VCaP (cell line): ENCODE results near the gene EPS8L1.
"Not testable (repeated sequence)": the region's sequence is repeated elsewhere in the genome, so short reads cannot be mapped to it uniquely, and the experiment has no call there.

ENCODE experiments used
- H3K27ac ChIP-seq: fragments of 450-650 bp; 2 replicates; pipeline ENCODE4 v1.5.1; 2017
- CTCF ChIP-seq: fragments of 450-650 bp; conservative IDR thresholded peaks from 2 replicates; pipeline ENCODE4 v1.5.1; 2017; ENCODE audit warnings: mild to moderate bottlenecking, moderate library complexity

The EPS8L1 gene

DNA sequence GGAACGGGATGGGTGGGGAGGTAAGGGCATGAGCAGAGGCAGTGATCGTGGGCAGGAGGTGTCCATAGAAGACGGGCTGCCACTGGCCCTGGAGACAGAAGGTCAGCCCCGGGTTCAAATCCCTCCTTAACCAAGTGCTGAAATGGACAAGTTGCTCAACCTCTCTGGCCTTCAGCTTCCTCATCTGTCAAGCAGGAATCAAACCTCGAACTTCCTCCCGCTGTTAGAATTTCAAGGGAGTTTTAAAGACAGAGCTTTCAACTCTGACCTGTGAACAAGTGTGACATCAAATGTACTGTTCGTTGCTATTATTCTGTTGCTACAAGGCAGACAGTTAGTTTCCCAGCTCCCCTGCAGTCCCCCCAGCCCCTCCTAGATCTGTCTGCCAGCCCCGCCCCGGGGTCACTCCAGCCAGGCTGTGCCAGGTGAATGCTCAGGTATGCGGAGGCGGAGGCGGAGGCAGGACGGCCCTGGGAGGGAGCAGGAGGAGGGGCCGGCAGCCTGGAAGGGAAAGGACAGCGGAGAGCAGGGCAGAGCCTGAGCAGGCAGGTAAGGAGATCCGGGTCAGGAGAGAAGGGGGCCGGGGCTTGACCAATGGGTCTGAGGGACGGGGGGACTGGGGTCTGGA, at the start of gene EPS8L1:
TSS of gene EPS8L1 (plus strand) at position 499 of the 628 bp plus-strand sequence. CDS start 576 bp downstream, outside the sequence.
- no peak for TF ChIP-seq CTCF

GRCh38 chr19:55027140-55027471, 48.6 kb upstream of the EPS8L1 start:
- not testable (repeated sequence) for H3K27ac ChIP-seq

More for the DNA sequence above, at the start of gene EPS8L1:
- H3K27ac ChIP-seq: peak within 1 kb of the TSS; percentile 5; the same call in 1 of the 2 replicates

DNA sequence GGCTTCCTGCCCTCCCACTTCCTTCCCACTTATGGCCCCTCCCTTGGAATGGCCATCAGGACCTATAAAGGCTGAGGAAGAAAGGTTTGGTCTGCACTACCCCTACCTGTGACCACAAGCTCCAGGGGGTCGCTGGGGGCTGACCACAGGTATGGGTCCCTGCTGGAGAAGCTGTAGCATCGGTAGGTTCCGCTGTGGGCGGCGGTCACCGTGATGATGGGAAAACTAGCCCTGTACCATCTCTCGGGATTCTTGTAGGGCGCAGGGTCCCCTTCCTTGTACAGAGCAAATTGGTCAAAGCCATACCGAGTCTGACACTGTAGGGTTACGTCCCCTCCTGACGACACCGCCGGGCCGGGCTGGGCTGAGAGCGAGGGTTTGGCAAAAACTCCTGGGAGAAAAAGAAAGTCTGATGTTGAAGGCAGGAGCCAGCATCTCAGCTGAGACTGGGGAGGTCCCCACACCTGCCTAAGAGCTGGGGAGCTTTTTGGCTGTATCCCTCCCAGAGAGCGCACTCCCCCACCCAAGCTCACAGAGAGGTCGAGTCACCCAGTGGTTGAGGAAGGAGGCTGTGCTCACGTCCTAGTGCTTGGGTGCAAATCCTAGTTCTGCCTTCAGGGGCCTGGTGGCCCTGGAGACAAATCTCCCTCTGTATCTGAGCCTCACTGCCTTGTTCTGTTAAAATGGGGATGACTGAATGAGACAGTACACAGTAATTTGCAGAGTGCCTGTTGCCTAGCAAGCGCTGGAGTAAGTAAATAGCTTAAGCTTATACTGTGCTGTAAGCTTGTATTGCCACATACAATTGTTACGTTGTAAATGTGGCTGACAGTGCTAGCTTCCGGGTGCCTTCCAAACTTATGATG, 48.0 kb upstream of the EPS8L1 start:
- no peak overlapping the region for H3K27ac ChIP-seq
- no peak for TF ChIP-seq CTCF

DNA sequence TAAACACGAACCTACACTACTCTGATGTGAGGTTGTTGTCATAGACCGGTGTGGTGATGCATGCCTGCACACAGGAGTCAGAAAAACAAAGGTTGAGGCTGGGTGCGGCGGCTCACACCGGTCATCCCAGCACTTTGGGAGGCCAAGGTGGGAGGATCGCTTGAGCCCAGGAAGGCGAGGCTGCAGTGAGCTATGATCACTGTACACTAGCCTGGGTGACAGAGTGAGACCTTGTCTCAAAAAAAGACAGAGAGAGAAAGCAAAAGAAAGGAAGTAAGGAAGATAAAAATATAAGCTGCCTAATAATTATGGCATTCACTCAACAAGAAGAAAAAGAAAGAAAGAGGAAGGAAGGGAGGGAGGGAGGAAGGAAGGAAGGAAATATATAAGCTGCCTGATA, 46.9 kb upstream of the EPS8L1 start:
- H3K27ac ChIP-seq: no peak overlapping the region
- TF ChIP-seq CTCF: no peak

DNA sequence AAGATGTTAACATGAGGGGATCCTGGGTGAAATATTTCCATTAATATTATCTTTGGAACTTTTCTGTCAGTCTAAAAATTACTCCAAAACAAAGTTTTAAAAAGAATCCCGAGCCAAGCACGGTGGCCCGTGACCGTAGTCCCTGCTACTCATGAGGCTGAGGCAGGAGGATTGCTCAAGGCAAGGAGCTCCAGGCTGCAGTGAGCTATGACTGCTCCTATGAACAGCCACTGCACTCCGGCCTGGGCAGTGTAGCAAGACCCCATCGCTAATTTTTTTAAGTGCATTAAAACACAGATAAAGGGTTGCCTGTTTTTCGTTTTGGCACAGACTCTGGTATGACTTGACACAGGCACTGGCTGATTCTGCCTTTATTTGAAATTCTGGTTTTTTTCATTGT, 44.5 kb upstream of the EPS8L1 start:
- TF ChIP-seq CTCF: no peak
- H3K27ac ChIP-seq: no peak overlapping the region

- no peak for TF ChIP-seq CTCF
- no peak overlapping the region for H3K27ac ChIP-seq
Measured at GRCh38 chr19:55032170-55032800, 43.4 kb upstream of the EPS8L1 start.

- H3K27ac ChIP-seq: not testable (repeated sequence)
Measured at GRCh38 chr19:55032976-55033643, 42.6 kb upstream of the EPS8L1 start.

DNA sequence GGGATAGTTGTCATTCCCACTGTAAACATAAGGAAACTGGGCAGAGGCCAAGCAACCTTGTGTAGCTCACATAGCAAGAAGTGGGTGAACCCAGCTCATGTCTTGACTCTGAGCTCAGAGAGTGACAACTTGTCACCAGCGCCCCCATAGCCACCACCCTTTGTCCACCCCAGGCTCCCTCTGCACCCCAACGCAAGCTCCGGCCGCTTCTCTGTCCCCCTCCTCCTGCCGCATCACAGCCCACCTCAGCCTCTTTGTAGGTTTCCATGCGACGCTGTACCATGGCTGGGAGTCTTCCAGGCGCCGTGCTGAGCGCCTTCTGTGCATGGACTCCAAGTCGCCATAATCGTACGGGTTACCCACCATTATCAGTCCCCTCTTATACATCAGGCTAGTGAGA, 40.9 kb upstream of the EPS8L1 start:
- H3K27ac ChIP-seq: no peak overlapping the region
- TF ChIP-seq CTCF: no peak
